Stimulated activated CD4-positive, alpha-beta T cell treated with anti-CD3 and anti-CD28 coated beads, Interleukin-1b, Interleukin-23, amount 100 ng/mL, for 4 hours (primary cell): ENCODE data around the gene PRMT1.

Experiments used
- DNase-seq, 2 donors: peaks; one replicate each; pipeline ENCODE4 v3.0.0-alpha.2; 2020; ENCODE audit warnings: low read depth in 2 of 2

PRMT1 gene

DNA sequence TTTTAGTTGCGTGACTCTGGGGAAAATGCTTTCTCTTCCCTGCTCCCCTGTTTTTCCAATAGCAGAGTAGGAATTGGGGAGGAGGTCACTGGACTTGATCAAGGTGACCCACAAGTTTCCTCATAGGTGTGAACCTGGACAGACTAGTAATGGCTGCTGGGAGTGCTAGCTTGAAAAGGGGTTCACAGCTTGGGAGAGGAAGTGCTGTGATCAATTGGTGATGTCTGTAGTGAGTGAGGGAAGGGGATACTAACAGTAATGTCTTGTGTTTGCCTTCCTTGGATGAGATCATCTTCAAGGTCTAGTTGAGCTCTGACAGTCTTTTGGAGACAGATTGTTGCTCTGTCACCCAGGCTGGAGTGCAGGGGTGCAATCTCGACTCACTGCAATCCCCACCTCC is 9.6 kb upstream of the PRMT1 start:
- DNase-seq, result no peak

DNA sequence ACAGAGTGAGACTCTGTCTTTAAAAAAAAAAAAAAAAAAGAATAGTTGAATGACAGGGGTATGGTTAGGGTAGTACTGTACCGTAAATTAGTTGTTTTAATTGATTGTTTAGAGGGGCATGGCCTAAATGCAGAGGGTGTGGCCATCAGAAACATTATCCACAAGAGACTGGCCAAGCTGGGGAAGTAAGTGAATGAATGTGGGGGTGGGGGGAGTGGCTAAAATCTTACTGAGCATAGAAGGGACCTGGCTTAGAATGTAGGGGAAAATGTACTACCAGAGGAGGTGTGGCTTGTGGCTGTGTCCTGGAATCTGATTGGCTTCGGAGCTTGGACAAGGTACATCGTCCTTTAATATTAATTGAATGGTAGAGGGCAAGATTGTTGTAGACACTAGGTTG is 7.6 kb upstream of the PRMT1 start:
- no peak for DNase-seq

DNA sequence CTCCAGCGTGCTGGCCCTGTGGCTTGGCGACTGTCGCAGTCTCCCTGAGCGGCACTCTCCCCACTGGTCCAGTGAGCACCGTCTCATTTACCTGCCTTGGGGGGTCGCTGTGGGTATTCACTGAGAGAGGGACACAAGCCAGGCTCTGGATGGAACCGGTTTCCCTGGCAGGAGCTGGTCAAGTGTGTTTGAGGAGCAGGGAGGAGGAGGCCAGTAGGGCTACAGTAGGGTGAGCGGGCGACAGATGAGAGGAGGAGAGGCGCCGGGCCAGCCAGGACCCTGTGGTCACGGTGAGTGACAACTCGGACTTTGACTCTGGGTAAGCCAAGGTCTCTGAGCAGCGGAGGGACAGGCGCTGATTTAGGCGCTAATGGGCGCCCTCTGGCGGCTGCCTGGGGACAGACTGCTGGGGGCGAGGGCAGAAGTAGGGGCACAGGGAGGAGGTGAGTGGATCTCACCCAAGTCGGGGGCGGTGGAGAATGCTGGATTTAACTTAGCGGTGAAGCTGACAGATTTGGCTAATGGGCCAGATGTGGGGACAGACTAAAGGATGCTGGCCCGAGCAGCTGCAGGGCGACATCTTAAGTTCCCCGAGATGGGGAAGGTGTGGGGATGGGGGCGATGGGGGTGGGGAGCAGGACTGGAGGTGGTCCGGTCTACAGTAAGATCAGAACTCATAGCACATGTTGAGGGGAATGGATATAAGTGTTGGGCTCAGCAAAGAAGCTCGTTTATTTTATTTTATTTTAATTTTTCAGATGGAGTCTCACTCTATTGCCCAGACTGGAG is 4.7 kb upstream of the PRMT1 start:
- peak; percentile 72 for DNase-seq

DNA sequence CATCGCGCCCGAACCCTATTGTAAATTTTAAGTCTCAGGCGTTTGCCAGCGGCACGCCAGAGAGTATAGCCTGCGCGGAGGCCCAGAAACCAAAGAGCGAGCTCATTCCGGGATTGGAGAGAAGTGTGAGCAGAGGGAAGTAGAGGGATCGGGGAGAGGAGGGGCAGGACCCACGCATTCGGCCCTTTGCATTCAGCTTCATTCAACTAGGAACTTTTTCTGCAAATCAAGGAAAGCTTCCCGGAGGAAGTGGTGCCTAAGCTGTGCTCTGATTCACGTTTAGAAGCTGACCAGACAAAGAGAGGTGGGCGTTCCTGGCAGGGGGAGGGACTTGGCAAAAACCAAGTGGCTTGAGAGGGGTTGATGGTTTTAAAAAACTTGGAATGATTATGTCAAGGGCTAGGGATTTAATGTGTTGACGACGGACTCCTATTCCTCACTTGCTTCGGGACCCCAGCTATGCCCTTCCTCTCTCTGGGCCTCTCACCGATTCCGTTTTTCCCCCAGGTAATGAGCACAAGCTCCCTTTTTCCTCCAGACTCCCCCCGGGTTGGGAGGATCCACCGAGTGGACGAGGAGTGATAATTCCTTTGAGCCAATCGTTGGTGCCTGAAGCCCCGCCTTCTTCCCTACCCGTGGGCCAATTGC is 811 bp upstream of the PRMT1 start:
- DNase-seq, result peak in 1 of 2 donors; percentile 46

DNA sequence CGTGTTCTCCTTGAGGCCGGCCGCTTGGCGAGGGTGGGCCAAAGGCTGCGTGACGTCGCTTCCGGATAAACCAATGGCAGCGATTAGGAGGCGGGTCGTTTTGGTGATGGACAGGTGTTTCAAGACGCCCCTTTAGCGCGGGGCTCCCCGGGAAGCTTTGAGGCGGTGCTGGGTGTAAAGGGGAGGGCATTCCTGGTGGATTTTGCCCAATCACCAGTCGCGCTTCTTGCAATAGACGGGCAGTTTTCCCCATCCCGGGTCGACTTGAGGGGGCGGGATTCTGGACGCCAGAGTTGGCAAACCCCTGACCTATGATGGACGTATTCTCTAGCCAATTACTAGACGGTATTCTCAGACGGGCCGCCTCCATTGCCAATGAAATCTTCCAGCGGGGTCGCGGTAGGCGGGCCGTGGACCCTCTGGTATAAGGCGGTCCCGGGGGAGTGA is 264 bp upstream of the PRMT1 start:
- DNase-seq, result peak; percentile 93 to 96

DNA sequence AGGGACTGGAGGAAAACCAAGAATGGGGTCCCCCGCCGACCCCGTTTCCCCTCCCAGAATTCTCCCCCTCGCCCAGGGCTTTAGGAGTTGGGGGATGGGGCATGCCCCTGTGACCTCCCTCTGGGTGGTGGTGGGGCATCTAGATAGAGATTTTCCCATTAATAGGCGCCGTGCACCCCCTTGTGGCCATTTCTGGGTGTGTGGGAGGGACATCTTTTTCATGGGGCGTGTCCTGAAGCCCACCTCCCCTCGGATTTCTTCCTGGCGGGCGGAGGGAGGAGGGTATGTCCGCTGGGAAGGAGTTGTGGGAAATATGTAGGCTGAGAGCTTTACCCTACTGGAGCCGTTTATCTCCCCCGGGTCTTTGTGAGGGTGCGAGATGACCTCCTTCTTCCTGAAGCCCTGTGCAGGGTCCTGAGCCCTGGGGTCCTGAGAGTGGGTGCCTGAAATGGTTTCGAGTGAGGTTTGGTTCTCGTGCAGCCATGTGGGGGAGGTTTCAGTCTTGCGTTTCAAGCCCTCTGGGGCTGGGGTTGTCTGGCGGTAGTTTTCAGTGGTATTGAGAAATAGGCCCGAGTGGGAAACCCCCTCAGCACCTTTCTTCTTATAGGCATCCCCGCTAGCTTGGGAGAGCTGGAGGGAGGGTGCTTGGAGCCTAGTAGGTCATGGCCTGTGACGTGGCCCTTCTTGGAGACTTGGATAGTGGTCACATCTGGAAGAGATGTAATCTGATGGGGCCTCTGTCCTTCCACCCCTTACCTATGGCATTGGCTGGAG is 1.0 kb downstream of the PRMT1 start:
- peak; percentile 69 to 73 for DNase-seq

DNA sequence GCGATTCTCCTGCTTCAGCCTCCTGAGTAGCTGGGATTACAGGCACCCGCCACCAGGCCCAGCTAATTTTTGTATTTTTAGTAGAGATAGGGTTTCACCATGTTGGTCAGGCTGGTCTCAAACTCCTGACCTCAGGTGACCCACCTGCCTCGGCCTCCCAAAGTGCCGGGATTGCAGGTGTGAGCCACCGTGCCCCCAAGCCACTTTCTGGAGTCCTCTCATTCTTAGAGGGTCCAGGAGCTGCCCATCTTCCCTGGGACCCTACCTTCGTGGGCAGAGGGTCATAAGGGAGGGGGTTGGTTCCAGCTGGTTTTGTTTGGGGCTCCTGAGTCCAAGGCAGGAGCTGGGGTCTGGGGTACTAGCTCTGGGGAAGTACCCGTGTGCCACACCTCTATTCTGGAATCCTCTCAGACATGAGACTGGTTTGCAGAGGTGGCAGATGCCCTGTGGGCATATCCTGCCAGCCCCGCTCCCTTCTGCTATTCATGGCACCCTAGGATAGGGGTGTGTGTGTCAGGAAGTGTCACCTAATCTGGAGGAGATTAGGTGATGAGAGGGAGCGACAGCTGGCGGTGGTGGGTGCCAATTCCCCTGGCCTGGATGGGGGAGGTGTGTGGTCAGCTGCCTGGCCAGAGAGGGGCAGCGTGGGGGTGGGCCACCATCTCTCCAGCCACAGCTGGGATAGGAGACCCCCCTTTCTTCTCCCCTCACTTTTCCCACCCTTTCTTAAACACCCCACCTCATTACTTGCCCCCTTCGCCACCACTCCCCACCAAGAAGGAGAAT is 2.1 kb downstream of the PRMT1 start:
- no peak for DNase-seq

DNA sequence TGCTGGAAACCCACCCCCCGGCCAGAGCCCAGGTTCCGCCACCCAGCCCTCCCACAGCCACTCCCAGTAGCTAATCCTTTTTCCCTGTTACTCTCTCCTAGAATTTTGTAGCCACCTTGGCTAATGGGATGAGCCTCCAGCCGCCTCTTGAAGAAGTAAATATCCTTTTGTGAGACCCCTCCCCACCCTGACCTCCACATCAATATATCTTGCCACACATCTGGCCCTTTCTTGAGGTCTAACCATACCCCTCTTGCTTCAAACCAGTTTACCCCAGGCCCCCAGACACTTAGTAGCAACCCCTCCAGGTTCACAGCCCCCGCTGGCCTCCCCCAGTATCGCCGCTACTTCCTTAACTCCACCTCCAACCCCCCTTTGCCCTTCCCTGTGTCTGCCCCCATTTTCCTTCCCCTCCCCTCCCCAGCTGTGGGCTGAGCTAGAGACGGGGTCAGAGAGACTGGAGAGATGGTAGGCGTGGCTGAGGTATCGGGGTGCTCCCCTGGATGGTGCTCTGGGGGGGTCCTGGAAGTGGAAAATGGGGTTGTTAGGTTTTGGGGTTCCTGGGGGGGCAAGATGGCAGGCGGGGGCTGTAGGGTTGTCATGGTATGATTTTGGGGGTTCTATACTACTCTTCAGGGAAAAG is 2.8 kb downstream of the PRMT1 start:
- no peak for DNase-seq

DNA sequence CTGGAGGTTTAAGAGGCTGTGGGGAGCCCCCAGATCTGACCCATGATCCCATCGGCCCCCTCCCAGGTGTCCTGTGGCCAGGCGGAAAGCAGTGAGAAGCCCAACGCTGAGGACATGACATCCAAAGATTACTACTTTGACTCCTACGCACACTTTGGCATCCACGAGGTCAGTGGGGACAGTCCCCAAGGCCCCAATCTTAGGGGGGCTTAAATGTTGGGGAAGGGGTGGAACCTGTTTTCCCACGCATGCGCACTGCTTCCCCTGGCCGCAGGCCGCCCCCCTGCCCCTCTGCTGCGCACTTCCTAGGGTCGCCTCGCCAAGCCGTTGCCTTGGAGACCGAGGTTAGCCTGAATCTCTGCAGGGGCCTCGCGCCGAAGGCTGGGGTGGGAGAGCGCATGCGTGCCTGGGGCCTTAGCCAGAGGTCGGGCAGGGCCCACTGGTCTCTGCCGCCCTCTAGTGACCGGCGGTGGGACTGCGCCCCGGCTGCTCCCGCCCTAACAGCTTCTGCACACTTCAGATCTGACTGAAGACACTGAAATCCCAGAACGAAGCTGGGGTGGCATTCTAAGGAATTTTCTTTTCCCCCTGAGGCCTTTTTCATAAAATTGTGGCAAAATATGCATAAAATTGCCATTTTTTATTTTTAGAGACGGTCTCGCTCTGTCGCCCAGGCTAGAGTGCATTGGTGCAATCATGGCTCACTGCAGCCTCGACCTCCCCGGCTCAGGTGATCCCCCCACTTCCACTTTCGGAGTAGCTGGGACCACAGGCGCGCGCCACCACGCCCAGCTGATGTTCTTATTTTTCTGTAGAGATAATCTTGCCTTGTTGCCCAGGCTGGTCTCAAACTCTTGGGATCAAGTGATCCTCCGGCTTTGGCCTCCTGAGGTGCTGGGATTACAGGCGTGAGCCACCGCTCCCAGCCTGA is 3.6 kb downstream of the PRMT1 start:
- DNase-seq, result peak; percentile 95 to 97

DNA sequence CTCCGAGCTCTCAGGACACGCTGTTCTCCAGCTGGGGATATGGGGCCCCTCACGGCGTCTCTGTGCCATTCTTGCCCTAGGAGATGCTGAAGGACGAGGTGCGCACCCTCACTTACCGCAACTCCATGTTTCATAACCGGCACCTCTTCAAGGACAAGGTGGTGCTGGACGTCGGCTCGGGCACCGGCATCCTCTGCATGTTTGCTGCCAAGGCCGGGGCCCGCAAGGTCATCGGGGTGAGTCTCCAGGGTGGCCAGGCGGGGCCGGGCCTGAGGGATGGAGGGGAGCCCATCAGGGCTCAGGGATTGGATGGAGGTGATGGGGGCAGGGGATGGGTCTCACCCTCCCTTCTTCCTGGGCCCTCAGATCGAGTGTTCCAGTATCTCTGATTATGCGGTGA is 4.8 kb downstream of the PRMT1 start:
- DNase-seq, result no peak

DNA sequence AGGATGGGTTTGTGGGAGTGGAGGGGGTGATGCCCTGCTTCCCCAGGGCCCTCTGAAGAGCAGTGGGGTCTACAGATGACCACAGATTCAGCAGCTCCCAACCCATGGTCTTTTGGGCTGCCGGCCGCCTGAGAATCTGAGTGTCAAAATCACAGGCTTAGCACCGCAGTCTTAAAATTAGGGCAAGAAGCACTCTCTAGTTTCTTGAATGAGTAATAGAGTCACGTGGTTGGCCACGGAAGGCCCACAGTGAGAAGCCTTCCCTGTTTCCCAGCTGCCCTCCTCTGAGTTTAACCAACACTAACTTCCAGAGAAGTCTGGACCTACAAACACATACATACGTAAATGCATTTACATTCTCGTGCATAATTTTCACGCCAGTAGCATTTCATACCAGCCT is 5.2 kb downstream of the PRMT1 start:
- DNase-seq, result no peak

DNA sequence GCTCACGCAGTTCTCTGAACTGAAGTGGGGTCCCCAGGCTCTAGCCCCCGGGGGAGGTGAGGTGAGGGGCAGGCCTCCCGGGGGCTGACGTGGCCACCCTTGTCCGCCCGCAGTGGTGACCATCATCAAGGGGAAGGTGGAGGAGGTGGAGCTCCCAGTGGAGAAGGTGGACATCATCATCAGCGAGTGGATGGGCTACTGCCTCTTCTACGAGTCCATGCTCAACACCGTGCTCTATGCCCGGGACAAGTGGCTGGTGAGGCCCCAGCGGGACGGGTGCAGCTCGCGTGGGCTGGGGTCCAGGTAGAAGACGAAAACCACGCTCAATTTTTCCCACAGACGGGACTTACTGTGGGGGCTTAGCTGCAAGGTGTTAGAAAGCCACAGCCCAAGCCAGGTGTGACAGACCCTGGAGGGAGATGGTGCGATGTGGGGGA is 6.8 kb downstream of the PRMT1 start:
- DNase-seq, result no peak

DNA sequence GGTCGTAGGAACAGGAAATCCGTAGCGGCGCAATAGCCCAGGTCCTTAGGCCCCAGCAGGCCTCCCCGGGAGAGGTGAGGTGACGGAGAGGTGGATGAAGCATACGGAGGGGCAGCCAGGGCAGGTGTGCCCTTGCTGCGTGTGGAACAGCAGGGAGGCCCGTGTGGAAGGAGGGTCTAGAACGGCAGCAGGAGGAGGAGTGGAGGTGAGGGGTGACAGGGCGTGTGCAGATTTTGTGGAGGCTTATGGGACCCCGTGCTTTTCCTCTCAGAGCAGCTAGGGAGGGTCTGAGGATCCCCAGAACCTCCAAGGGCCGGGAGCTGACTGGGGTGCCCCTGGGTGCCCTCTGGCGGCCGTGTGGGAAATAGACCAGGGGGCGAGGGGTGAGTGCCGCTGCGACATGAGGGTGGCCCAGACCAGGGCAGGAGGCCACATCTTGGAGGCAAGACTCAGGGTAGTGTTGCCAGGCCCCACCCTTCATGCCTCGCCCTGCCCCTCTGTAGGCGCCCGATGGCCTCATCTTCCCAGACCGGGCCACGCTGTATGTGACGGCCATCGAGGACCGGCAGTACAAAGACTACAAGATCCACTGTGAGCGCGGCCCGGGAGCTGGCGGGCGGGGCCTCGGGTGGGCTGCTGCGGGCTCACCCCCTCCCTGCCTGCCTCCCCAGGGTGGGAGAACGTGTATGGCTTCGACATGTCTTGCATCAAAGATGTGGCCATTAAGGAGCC is 7.3 kb downstream of the PRMT1 start:
- DNase-seq, result no peak

DNA sequence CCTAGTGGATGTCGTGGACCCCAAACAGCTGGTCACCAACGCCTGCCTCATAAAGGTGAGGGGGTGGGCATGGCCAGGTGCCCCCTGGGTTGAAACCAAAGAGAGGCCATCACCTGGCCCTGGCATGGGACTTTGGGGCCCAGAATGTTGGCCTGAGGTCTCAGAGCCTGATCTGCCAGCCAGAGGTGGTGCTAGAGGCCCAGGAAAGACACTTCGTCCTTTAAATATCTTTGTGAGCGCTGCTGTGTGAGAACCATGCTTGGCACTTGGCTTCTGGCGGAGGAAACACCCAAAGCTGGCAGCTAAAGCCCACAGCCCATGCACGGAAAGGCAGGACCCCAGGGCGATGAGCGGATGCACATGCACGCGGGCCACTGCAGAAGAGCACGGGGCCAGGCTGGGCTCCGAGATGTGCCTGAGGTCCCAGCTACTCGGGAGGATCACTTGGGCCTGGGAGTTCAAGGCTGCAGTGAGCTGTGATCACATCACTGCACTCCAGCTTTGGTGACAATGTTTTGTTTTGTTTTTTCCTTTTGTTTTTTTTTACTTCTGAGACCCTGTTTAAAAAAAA is 8.0 kb downstream of the PRMT1 start:
- DNase-seq, result no peak

DNA sequence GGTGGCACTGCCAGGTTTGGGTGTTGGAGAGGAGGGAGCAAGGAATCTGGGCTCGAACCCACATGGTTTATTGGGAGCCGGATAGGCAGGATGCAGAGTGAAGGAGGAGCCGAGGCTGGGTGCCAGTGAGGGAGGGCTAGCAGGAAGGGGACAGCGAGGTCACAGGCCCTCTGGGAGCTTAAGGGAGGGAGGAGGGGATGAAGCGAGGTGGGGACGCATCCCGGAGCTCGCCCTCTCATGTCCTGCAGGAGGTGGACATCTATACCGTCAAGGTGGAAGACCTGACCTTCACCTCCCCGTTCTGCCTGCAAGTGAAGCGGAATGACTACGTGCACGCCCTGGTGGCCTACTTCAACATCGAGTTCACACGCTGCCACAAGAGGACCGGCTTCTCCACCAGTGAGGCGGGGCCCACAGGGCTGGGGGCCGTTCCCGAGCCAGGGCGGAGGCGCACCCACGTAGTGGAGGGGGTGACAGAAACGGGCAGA is 8.8 kb downstream of the PRMT1 start:
- DNase-seq, result no peak

DNA sequence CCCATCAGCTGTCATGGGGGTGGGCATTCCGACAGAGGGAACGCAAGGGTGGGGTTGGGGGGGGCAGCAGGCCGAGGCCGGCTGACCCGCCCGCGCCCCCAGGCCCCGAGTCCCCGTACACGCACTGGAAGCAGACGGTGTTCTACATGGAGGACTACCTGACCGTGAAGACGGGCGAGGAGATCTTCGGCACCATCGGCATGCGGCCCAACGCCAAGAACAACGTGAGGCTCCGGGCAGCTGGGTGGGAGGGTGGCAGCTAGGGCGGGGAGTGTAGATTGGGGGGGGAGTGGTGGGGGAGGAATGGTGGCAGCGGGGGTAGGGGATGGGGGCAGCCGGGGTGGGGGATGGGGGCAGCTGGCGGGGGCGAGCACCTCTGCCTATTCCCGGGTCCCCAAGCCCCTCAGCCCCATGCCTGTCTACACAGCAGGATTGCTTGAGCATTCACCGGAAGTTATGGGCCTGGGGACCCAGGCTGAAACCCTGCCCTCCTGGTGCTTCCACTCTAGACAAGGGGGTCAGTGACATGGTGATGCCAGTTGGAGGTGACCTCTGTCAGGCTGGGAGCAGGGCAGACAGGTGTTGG is 9.5 kb downstream of the PRMT1 start:
- no peak for DNase-seq

DNA sequence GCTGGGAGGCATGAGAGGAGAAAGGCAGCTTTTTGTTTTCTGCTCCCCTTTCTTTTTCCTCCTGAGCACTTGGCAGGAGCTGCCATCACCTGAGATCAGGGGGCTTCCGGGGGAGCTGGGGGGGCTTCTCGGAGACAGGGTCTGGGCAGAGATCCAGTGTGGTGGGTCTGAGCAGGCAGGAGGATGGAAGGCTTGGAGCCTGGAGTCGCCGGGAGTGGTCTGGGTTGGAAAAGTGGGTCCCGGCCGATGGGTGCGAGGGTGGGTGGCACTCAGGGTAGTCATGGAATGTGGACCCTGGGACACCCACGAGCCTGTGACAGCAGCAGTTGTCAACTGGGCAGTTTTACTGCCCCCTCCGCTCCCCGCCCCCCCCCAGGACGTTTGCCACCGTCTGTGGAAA is 10.1 kb downstream of the PRMT1 start:
- no peak for DNase-seq

DNA sequence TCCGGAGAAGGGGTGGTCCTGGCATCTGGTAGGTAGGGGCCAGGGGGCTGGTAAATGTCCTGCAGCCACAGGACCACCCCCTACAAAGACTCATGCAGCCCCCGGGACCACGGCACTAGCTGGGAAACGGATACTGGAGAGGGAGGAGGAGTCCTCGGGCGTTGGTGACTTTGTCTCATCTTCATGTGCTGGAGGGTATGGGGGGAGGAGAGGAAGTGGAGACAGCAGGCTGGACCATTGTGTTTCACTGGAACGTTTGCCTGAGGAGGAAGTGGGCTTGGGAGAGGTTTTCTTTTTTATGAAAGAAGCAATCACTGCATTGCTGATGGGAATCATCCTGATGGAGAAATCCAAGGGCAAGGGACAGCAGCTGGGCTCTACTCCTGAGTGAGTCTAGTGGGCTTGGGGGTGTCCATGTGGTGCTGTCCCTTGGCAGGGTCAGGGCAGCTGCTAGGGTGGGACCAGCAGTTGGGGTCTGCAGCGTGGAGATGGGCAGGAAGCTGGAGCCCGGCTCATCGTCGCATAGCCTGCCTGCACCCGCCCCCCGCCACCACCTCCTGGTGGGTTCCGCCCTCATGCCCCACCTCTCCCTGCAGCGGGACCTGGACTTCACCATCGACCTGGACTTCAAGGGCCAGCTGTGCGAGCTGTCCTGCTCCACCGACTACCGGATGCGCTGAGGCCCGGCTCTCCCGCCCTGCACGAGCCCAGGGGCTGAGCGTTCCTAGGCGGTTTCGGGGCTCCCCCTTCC is 10.7 kb downstream of the PRMT1 start:
- no peak for DNase-seq
